Endodermal cell (in vitro differentiated cells): ENCODE results near the gene PCSK2. TPM values are rescaled to one million over a fixed set of nuclear protein-coding genes. Genes with fewer than 3 reads are reported as not detected.

Source experiments
- DNase-seq: peaks from one replicate; pipeline ENCODE4 v3.0.0-alpha.2; 2017
- H3K27ac ChIP-seq: 2 replicates; pipeline ENCODE4 v1.5.1; 2013; ENCODE audit warnings: mild to moderate bottlenecking, low read depth, low read length, moderate library complexity
- H3K27me3 ChIP-seq: 2 replicates; pipeline ENCODE4 v1.6.1; 2013; ENCODE audit warnings: mild to moderate bottlenecking, low read length, moderate library complexity; ENCODE audit not compliant: insufficient read depth, control insufficient read depth, poor library complexity, severe bottlenecking
- H3K36me3 ChIP-seq: 2 replicates; pipeline ENCODE4 v1.7.0; 2013; ENCODE audit warnings: mild to moderate bottlenecking, low read length, moderate library complexity; ENCODE audit not compliant: control insufficient read depth, insufficient read depth
- H3K4me1 ChIP-seq: one replicate; pipeline ENCODE4 v1.7.0; 2013; ENCODE audit warnings: low read length; ENCODE audit not compliant: control insufficient read depth, insufficient read depth
- H3K4me3 ChIP-seq: 2 replicates; pipeline ENCODE4 v1.5.1; 2013; ENCODE audit warnings: mild to moderate bottlenecking, low read length, moderate library complexity
- H3K9ac ChIP-seq: 2 replicates; pipeline ENCODE4 v1.6.1; 2013; ENCODE audit warnings: mild to moderate bottlenecking, low read length, moderate library complexity; ENCODE audit not compliant: poor library complexity, severe bottlenecking; ENCODE audit errors: extremely low read depth
- H3K9me3 ChIP-seq: 2 replicates; pipeline ENCODE4 v1.6.1; 2013; ENCODE audit warnings: mild to moderate bottlenecking, low read length, moderate library complexity; ENCODE audit not compliant: control insufficient read depth
- H3K27ac Mint-ChIP-seq: 2 replicates; pipeline ENCODE4 v1.8.0; 2020; ENCODE audit warnings: mixed read lengths
- H3K27me3 Mint-ChIP-seq: 2 replicates; pipeline ENCODE4 v1.8.0; 2021; ENCODE audit warnings: mild to moderate bottlenecking, mixed read lengths; ENCODE audit not compliant: insufficient read depth
- H3K36me3 Mint-ChIP-seq: 2 replicates; pipeline ENCODE4 v1.8.0; 2020; ENCODE audit warnings: low read depth, mixed read lengths
- H3K4me1 Mint-ChIP-seq: 2 replicates; pipeline ENCODE4 v1.8.0; 2020; ENCODE audit warnings: mixed read lengths
- H3K4me3 Mint-ChIP-seq: 2 replicates; pipeline ENCODE4 v1.8.0; 2020; ENCODE audit warnings: mild to moderate bottlenecking, moderate library complexity, mixed read lengths
- H3K9me3 Mint-ChIP-seq: 2 replicates; pipeline ENCODE4 v1.8.0; 2020; ENCODE audit warnings: mild to moderate bottlenecking, mixed read lengths
- CTCF ChIP-seq: fragments of 200-600 bp; sonication (generic); conservative IDR thresholded peaks from 2 replicates; pipeline ENCODE4 v1.5.0; 2021; ENCODE audit warnings: antibody characterized with exemption, mild to moderate bottlenecking
- WGBS, 2 experiments: methylation state at CpG; one replicate each; pipeline versions ENCODE4 v1.1.5 to v1.1.7; 2013; ENCODE audit warnings: missing lambda C conversion rate in 2 of 2, mixed read lengths in 1 of 2; ENCODE audit not compliant: insufficient coverage in 1 of 2, insufficient read length in 1 of 2; 5-methylcytosine and 5-hydroxymethylcytosine counted together
- total RNA-seq, 2 donors: library from RNA; stranded (reverse); fragmentation: NEBNext Ultra II Directional in 1 of 2; extraction: Animal tissue kit (Norgen Biotek cat#: 25700) in 1 of 2; gene quantifications; 2 replicates in 1 of 2; 3 replicates in 1 of 2; pipeline ENCODE4 v1.2.1, GENCODE V29; 2021

PCSK2 gene
- total RNA-seq, 2 donors from 2014 or later, result 3.0 to 4.8 TPM

DNA sequence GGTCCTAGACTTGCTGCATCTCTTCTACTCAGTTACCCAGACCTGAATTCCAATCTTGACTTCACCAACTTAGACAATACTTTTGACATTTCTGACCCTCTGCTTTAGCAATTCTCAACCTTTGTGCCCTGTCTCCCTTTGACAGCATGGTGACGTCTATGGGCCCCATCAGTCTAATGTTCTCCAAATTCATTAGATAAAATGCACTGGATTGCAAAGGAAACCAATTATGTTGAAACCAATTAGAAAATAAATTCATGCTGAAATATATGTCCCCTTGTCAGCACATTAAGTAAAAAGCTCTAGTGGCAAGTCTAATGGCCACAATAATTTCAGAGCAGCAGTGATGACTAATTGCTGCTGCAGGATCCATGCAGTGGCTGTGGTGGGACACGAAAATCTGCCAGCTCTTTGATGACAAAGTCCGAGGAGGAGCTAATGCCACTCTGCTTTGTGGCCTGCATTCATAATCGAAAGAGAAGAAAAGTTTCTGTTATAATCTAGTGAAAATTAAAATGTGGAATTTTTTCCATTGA is 240.3 kb downstream of the PCSK2 start:
- Mint-ChIP-seq H3K27me3 (peaks cover 2% of the 10 kb centered on the region), H3K4me1 (peaks cover 3% of the 10 kb centered on the region), H3K4me3 (no peak overlapping the region), H3K27ac (no peak overlapping the region), H3K36me3 (no peaks in the 10 kb centered on the region), H3K9me3 (no peaks in the 10 kb centered on the region)
- Histone ChIP-seq H3K27ac (no peak overlapping the region), H3K4me1 (no peaks in the 10 kb centered on the region), H3K9me3 (no peaks in the 10 kb centered on the region), H3K27me3 (no peaks in the 10 kb centered on the region), H3K9ac (no peak overlapping the region), H3K4me3 (no peak overlapping the region), H3K36me3 (no peaks in the 10 kb centered on the region)
- TF ChIP-seq CTCF, result no peak
- no peak for DNase-seq
- 93 to 97% methylated on average over 4 of the region's 4 CpGs for WGBS, 2 experiments

DNA sequence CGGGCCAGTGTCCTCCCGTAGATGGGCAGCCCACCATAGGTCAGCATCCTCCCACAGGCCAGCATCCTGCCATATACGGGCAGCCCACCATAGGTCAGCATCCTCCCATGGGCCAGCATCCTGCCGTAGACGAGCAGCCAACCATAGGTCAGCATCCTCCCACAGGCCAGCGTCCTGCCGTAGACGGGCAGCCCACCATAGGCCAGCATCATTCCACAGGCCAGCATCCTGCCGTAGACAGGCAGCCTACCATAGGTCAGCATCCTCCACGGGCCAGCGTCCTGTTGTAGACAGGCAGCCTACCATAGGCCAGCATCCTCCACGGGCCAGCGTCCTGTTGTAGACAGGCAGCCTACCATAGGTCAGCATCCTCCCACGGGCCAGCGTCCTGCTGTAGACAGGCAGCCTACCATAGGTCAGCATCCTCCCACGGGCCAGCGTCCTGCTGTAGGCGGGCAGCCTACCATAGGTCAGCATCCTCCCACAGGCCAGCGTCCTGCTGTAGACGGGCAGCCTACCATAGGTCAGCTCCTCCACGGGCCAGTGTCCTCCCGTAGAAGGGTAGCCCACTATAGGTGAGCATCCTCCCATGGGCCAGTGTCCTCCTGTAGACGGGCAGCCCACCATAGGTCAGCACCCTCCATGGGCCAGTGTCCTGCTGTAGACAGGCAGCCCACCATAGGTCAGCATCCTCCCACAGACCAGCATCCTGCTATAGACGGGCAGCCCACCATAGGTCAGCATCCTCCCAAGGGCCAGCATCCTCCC is 241.4 kb downstream of the PCSK2 start:
- Histone ChIP-seq H3K27ac (no peak overlapping the region), H3K9ac (no peak overlapping the region), H3K4me1 (no peaks in the 10 kb centered on the region), H3K36me3 (no peaks in the 10 kb centered on the region), H3K9me3 (no peaks in the 10 kb centered on the region), H3K27me3 (no peaks in the 10 kb centered on the region), H3K4me3 (no peak overlapping the region)
- TF ChIP-seq CTCF, result no peak
- 88 to 91% methylated on average over 7 to 24 of the region's 24 CpGs for WGBS, 2 experiments
- no peak overlapping the region for H3K4me3 Mint-ChIP-seq
- DNase-seq, result no peak
- no peak overlapping the region for H3K27ac Mint-ChIP-seq
- no peaks in the 10 kb centered on the region for H3K4me1 Mint-ChIP-seq
- no peaks in the 10 kb centered on the region for H3K9me3 Mint-ChIP-seq
- H3K36me3 Mint-ChIP-seq, result no peaks in the 10 kb centered on the region
- no peaks in the 10 kb centered on the region for H3K27me3 Mint-ChIP-seq

GRCh38 chr20:17469246-17470030 is 242.6 kb downstream of the PCSK2 start:
- H3K36me3 Mint-ChIP-seq, result no peaks in the 10 kb centered on the region
- no peak overlapping the region for H3K4me3 Mint-ChIP-seq
- H3K4me1 ChIP-seq, result no peaks in the 10 kb centered on the region
- no peak overlapping the region for H3K27ac ChIP-seq
- no peaks in the 10 kb centered on the region for H3K27me3 ChIP-seq
- TF ChIP-seq CTCF, result no peak
- H3K4me1 Mint-ChIP-seq, result no peaks in the 10 kb centered on the region
- H3K9me3 Mint-ChIP-seq, result no peaks in the 10 kb centered on the region
- no peaks in the 10 kb centered on the region for H3K36me3 ChIP-seq
- no peak overlapping the region for H3K4me3 ChIP-seq
- DNase-seq, result no peak
- 87 to 93% methylated on average over 5 to 7 of the region's 7 CpGs for WGBS, 2 experiments
- H3K9ac ChIP-seq, result no peak overlapping the region
- H3K9me3 ChIP-seq, result no peaks in the 10 kb centered on the region
- H3K27ac Mint-ChIP-seq, result no peak overlapping the region
- H3K27me3 Mint-ChIP-seq, result no peaks in the 10 kb centered on the region
